Osteocyte (in vitro differentiated cells): ENCODE data around the gene BANK1. TPM values are rescaled to one million over a fixed set of nuclear protein-coding genes. Genes with fewer than 3 reads are reported as not detected.
"Not testable (repeated sequence)": the region's sequence is repeated elsewhere in the genome, so short reads cannot be mapped to it uniquely, and the experiment has no call there.

Experiments used
- DNase-seq: peaks from one replicate; pipeline ENCODE4 v3.0.0; 2021; ENCODE audit warnings: mixed read lengths; ENCODE audit not compliant: unreplicated experiment; ENCODE audit errors: extremely low spot score
- H3K27ac Mint-ChIP-seq: one replicate; pipeline ENCODE4 v1.8.0; 2021; ENCODE audit warnings: mild to moderate bottlenecking, mixed read lengths; ENCODE audit not compliant: unreplicated experiment
- H3K27me3 Mint-ChIP-seq: one replicate; pipeline ENCODE4 v1.8.0; 2021; ENCODE audit warnings: mixed read lengths; ENCODE audit not compliant: unreplicated experiment
- H3K36me3 Mint-ChIP-seq: one replicate; pipeline ENCODE4 v1.8.0; 2021; ENCODE audit warnings: mixed read lengths; ENCODE audit not compliant: unreplicated experiment
- H3K4me1 Mint-ChIP-seq: one replicate; pipeline ENCODE4 v1.8.0; 2021; ENCODE audit warnings: mixed read lengths; ENCODE audit not compliant: unreplicated experiment
- H3K4me3 Mint-ChIP-seq: one replicate; pipeline ENCODE4 v1.8.0; 2021; ENCODE audit warnings: mild to moderate bottlenecking, moderate library complexity, mixed read lengths; ENCODE audit not compliant: unreplicated experiment
- H3K9me3 Mint-ChIP-seq: one replicate; pipeline ENCODE4 v1.8.0; 2021; ENCODE audit warnings: mixed read lengths; ENCODE audit not compliant: unreplicated experiment
- total RNA-seq: library from RNA; stranded (reverse); gene quantifications from 2 replicates; pipeline ENCODE4 v1.2.1, GENCODE V29; 2021
- TF ChIP-seq, protein P1 (sequence below): fragments of 200-600 bp; sonication (generic); IDR thresholded peaks from 2 replicates; pipeline ENCODE4 v1.5.0; 2021; ENCODE audit warnings: antibody characterized with exemption, mild to moderate bottlenecking, moderate library complexity

The BANK1 gene
- total RNA-seq, 1 donor from 2014 or later: 1.0 TPM

- H3K36me3 Mint-ChIP-seq: no peaks in the 10 kb centered on the region
- TF ChIP-seq, protein P1, sequence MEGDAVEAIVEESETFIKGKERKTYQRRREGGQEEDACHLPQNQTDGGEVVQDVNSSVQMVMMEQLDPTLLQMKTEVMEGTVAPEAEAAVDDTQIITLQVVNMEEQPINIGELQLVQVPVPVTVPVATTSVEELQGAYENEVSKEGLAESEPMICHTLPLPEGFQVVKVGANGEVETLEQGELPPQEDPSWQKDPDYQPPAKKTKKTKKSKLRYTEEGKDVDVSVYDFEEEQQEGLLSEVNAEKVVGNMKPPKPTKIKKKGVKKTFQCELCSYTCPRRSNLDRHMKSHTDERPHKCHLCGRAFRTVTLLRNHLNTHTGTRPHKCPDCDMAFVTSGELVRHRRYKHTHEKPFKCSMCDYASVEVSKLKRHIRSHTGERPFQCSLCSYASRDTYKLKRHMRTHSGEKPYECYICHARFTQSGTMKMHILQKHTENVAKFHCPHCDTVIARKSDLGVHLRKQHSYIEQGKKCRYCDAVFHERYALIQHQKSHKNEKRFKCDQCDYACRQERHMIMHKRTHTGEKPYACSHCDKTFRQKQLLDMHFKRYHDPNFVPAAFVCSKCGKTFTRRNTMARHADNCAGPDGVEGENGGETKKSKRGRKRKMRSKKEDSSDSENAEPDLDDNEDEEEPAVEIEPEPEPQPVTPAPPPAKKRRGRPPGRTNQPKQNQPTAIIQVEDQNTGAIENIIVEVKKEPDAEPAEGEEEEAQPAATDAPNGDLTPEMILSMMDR: no peak
- H3K4me1 Mint-ChIP-seq: no peaks in the 10 kb centered on the region
- H3K27ac Mint-ChIP-seq: no peak overlapping the region
- peaks cover 11% of the 10 kb centered on the region for H3K9me3 Mint-ChIP-seq
- no peak for DNase-seq
- no peak overlapping the region for H3K4me3 Mint-ChIP-seq
- H3K27me3 Mint-ChIP-seq: no peaks in the 10 kb centered on the region
Measured at GRCh38 chr4:101885574-101885973, 95.0 kb downstream of the BANK1 start.

DNA sequence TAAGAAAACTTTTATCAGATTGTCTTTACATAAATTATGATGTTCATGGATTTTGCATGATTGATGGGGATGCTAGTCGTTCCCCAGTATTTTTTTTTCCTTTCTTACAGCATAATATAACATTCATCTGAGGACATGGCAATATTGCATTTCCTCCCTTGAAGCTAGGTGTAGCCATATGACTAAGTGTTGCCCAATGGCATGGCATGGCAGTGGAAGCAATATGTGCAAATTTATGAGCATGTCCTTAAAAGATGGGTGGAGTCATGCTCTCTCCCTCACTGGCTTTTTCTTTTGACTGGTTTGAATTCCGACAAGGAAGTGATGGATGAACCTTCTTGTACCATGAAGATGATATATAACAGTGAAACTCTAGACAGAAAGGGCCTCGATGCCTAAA lies 96.3 kb downstream of the BANK1 start:
- Mint-ChIP-seq H3K27ac (no peak overlapping the region), H3K9me3 (peaks cover 20% of the 10 kb centered on the region), H3K4me1 (no peaks in the 10 kb centered on the region), H3K27me3 (no peaks in the 10 kb centered on the region), H3K4me3 (no peak overlapping the region), H3K36me3 (no peaks in the 10 kb centered on the region)
- DNase-seq: no peak
- TF ChIP-seq, protein P1: no peak

- TF ChIP-seq, protein P1: no peak
- peaks cover 21% of the 10 kb centered on the region for H3K9me3 Mint-ChIP-seq
Measured at GRCh38 chr4:101888472-101888871, 97.9 kb downstream of the BANK1 start.

DNA sequence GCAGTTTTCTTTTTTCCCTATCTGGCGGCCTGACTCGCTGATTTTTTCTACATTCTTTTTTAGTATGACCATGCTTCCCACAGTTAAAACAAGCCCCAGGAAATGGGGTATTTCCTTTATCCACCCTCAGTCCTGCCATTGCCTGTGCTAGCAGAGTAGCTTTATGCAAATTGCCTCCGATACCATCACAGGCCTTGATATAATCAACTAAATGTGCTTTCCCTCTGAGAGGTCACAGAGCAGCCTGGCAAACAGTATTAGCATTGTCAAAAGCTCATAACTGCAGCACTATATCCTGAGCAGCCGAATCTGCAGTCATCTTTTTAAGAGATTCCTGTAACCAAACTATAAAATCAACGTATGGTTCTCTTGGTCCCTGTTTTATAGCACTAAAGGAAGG lies 115.0 kb downstream of the BANK1 start:
- not testable (repeated sequence) for H3K4me1 Mint-ChIP-seq, H3K27ac Mint-ChIP-seq, H3K9me3 Mint-ChIP-seq, H3K4me3 Mint-ChIP-seq, H3K36me3 Mint-ChIP-seq, DNase-seq, H3K27me3 Mint-ChIP-seq

More at GRCh38 chr4:101888472-101888871, 97.9 kb downstream of the BANK1 start:
- no peaks in the 10 kb centered on the region for H3K4me1 Mint-ChIP-seq
- H3K4me3 Mint-ChIP-seq: no peak overlapping the region
- no peaks in the 10 kb centered on the region for H3K36me3 Mint-ChIP-seq
- no peaks in the 10 kb centered on the region for H3K27me3 Mint-ChIP-seq
- no peak overlapping the region for H3K27ac Mint-ChIP-seq
- DNase-seq: no peak

DNA sequence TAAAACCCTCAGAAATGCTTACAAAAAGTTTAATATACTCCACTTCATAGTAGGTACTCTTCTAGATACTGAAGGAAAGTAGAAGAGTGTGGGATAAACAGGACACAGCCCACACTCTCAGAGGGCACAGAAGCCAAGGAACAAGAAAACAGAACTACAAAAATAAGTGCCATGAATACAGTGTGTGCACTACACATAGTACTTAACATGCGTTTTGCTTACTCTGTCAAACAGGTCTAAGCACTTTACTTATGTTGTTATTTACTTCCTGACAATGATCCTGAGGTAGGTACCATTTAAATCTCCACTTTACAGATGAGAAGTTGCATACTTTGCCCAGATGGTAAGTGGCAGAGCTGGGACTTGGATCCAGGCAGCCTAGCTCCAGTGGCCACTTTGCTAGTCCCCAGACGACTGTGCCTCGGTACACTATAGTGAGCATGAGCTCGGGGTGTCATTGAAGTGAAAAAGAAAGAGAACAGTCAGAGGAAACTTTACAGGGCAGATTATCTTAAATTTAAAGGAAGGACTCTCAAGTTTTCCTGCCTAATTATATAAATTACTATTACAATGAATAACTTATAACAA lies 120.3 kb downstream of the BANK1 start:
- no peak for DNase-seq
- H3K36me3 Mint-ChIP-seq: no peaks in the 10 kb centered on the region
- TF ChIP-seq, protein P1: no peak
- H3K27ac Mint-ChIP-seq: no peak overlapping the region
- no peaks in the 10 kb centered on the region for H3K4me1 Mint-ChIP-seq
- no peaks in the 10 kb centered on the region for H3K27me3 Mint-ChIP-seq
- H3K4me3 Mint-ChIP-seq: no peak overlapping the region
- H3K9me3 Mint-ChIP-seq: peaks cover 10% of the 10 kb centered on the region

GRCh38 chr4:101911616-101912015 lies 121.1 kb downstream of the BANK1 start:
- H3K36me3 Mint-ChIP-seq: no peaks in the 10 kb centered on the region
- peaks cover 3% of the 10 kb centered on the region for H3K27me3 Mint-ChIP-seq
- H3K9me3 Mint-ChIP-seq: peaks cover 5% of the 10 kb centered on the region
- H3K27ac Mint-ChIP-seq: no peak overlapping the region
- no peak overlapping the region for H3K4me3 Mint-ChIP-seq
- DNase-seq: no peak
- TF ChIP-seq, protein P1: no peak
- no peaks in the 10 kb centered on the region for H3K4me1 Mint-ChIP-seq
